Stimulated activated CD4-positive, alpha-beta T cell treated with anti-CD3 and anti-CD28 coated beads, Interleukin-4, amount 100 ng/mL, for 48 hours (primary cell): ENCODE measurements around the gene NUP85.
"Not testable (repeated sequence)": the region's sequence is repeated elsewhere in the genome, so short reads cannot be mapped to it uniquely, and the experiment has no call there.

Experiments
- DNase-seq, 2 donors: peaks; one replicate each; pipeline ENCODE4 v3.0.0-alpha.2; 2020; ENCODE audit warnings: low read depth in 2 of 2

NUP85 gene

GRCh38 chr17:75267411-75268232 lies 62.1 kb downstream of the NUP85 start:
- no peak for DNase-seq

- DNase-seq: no peak
Measured at GRCh38 chr17:75269844-75270217, 64.4 kb downstream of the NUP85 start.

DNA sequence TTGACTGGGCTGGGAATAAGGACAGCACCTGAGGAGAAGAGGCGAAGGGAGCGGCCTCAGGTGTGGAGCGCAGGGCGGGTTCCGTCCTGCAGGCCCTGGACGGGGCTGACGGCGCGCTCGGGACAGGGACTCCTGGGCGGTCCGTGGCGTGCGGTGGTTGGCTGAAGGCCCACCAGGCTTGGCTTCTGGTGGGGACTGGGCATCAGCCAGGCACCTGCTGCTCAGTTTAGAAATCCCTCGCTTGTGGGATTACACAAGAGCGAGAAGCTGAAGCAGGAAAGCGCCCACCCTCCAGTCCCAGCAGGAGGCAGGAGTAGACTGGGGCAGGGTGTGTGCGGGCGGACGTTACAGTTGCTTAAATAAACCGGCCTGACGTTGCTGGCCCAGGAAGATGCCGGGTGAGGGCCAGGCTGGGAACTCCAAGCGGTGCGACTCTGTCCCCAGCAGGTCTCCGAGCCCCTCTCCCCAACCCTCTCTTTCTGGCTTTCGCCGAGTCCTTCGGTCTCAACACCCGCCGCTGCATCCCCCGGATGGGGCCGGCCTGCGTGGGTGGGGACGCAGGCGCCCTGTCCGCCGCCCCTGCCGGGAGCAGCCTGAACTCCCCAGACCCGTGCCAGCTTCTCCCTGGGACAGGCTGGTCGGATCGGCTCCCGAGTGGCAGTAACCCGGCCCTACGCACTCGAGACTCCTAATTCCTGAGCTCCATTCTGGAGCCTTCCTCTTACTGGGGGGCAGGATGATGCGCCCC lies 64.9 kb downstream of the NUP85 start:
- peak; percentile 50 to 56 for DNase-seq

- DNase-seq: no peak
Measured at GRCh38 chr17:75270966-75271232, 65.4 kb downstream of the NUP85 start, which contains the start of gene MIF4GD. Gene MIF4GD, minus strand, starts transcription at chr17:75271231. Its CDS starts 1,036 bp downstream, at chr17:75270195.

GRCh38 chr17:75271233-75271954 lies 65.9 kb downstream of the NUP85 start:
- DNase-seq: peak; percentile 83 to 84

GRCh38 chr17:75271955-75272847 lies 66.7 kb downstream of the NUP85 start:
- DNase-seq: no peak

- DNase-seq: no peak
Measured at GRCh38 chr17:75272848-75273184, 67.3 kb downstream of the NUP85 start.

DNA sequence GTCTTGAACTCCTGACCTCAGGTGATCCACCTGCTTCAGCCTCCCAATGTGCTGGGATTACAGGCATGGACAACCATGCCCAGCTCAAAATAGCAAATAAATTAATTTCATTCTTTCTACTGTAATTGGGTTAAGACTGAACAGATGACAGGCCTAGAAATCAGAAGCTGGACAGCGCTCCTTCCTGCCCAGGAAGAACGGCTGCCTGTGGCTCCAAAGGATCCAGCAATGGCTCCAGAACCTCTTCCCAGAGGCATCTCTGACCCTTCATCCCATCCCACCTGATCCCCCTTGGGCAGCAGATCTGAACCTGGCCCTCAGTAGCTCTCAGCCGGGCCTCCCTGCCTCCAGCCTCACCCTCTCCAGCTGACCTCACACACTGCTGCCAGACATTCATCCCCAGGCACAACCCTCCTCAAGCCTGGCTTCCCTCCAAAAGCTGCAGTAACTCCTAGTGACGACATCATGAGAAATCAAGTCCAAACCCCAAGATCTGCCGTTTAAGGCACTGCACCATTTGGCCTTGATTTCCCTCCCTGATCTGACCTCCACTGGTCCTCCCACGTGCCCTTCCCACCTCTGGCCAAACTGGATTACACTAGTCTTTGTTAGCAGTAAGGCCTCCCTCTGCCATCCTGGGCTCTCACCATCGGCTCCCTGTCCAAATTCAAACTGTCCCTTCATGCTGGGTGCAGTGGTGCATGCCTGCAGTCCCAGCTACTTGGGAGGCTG lies 68.7 kb downstream of the NUP85 start:
- no peak for DNase-seq

DNA sequence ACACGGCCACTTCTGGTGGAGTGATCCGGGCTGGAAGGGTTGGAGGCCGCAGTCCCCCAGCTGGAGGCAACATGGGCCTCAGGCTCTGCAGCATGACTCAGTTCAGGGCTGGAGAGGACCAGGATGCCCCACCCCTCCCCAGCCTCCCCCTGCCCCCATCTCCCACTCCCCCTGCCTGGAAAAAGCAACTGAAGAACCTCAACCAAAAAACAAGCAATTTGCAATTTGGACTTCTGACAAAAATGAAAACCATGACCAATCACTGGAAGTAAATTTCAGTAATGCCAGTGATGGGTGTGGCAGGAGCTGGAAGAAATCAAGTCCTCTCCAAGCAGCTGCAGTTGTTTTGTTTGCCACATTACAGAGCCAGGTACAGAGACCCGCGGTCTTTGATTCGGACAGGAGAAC lies 72.2 kb downstream of the NUP85 start:
- DNase-seq: no peak

DNA sequence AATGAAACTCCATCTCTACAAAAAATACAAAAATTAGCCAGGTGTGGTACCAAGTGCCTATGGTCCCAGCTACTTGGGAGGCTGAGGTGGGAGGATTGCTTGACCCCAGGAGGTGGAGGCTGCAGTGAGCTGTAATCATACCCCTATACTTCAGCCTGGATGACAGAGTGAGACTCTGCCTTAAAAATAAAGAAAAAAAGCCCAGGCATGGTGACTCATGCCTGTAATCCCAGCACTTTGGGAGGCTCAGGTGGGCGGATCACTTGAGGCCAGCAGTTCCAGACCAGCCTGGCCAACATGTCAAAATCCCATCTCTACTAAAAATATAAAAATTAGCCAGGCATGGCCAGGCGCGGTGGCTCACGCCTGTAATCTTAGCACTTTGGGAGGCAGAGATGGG lies 74.7 kb downstream of the NUP85 start:
- DNase-seq: not testable (repeated sequence)

DNA sequence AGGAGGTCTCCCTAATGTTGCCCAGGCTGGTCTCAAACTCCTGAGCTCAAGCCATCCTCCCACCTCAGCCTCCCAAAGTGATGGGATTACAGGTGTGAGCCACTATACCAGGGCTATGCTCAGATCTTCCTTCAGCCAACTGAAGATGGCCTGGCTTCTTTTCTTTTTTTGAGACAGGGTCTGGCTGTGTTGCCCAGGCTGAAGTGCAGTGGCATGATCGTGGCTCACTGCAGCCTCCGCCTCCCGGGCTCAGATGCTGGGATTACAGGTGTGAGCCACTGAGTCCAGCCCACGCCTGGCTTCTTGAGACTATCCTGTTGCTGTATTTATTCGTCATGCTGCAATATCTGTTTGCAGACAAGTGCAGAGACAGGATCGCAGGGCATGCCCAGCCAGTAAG lies 79.6 kb downstream of the NUP85 start:
- no peak for DNase-seq
